Fibroblast of the aortic adventitia (primary cell): ENCODE results near the gene HNRNPR. TPM values are rescaled to one million over a fixed set of nuclear protein-coding genes. Genes with fewer than 3 reads are reported as not detected.

Experiments
- DNase-seq: peaks from one replicate; pipeline ENCODE4 v3.0.0-alpha.2; 2010; ENCODE audit warnings: low read depth
- H3K4me3 ChIP-seq: 2 replicates; pipeline ENCODE4 v1.5.1; 2011; ENCODE audit warnings: low read depth, mild to moderate bottlenecking, control low read depth, low read length, moderate library complexity
- CTCF ChIP-seq: IDR thresholded peaks from 2 replicates; pipeline ENCODE4 v1.5.1; 2011; ENCODE audit warnings: mild to moderate bottlenecking, low read length, control low read depth, inconsistent platforms; ENCODE audit not compliant: insufficient read depth
- total RNA-seq: library from RNA; depleted of rRNA; stranded (reverse); fragments of >200 nt; gene quantifications from 2 replicates; pipeline ENCODE4 v1.2.3, GENCODE V29; 2012; ENCODE audit warnings: low replicate concordance

Gene HNRNPR
- total RNA-seq = 83.4 and 182 TPM in 2 replicates

GRCh38 chr1:23344111-23344986 is at the start of gene HNRNPR:
TSS of gene HNRNPR (minus strand) at chr1:23344284. CDS start at chr1:23341008, 3,276 bp downstream.
- TF ChIP-seq CTCF = no peak
- peak; percentile 100 for DNase-seq
- H3K4me3 ChIP-seq = peak within 1 kb of the TSS; percentile 82

GRCh38 chr1:23393706-23394105 is 49.6 kb upstream of the HNRNPR start:
- no peak for TF ChIP-seq CTCF
- H3K4me3 ChIP-seq = no peak overlapping the region
- DNase-seq = peak; percentile 71

GRCh38 chr1:23392125-23392855 is 48.2 kb upstream of the HNRNPR start:
- DNase-seq = no peak
- H3K4me3 ChIP-seq = no peak overlapping the region
- no peak for TF ChIP-seq CTCF

GRCh38 chr1:23389837-23390321 is 45.8 kb upstream of the HNRNPR start:
- no peak for TF ChIP-seq CTCF
- no peak overlapping the region for H3K4me3 ChIP-seq
- no peak for DNase-seq

- TF ChIP-seq CTCF = no peak
- H3K4me3 ChIP-seq = no peak overlapping the region
- DNase-seq = no peak
Measured at GRCh38 chr1:23387494-23387893, 43.4 kb upstream of the HNRNPR start.

- no peak for TF ChIP-seq CTCF
- DNase-seq = no peak
- no peak overlapping the region for H3K4me3 ChIP-seq
Measured at GRCh38 chr1:23385119-23385621, 41.1 kb upstream of the HNRNPR start.
